HepG2 (cell line): ENCODE measurements around the gene RAC3.

Source experiments
- AHDC1 ChIP-seq: sonication (generic); formaldehyde crosslinking; IDR thresholded peaks from 2 replicates; pipeline ENCODE4 v1.5.1; 2020; ENCODE audit warnings: mild to moderate bottlenecking, missing genetic modification reagents, borderline replicate concordance
- BCL3 ChIP-seq: sonication (generic); formaldehyde crosslinking; IDR thresholded peaks from 2 replicates; pipeline ENCODE4 v1.5.1; 2020; ENCODE audit warnings: mild to moderate bottlenecking, missing genetic modification reagents, moderate library complexity
- RFX5 ChIP-seq: IDR thresholded peaks from 2 replicates; pipeline ENCODE4 v1.6.1; 2011; ENCODE audit warnings: low read depth, low read length, improper control_type of control experiment
- SIN3A ChIP-seq: IDR thresholded peaks from 2 replicates; pipeline ENCODE4 v1.6.1; 2011; ENCODE audit warnings: low read depth, mild to moderate bottlenecking, control low read depth, low read length, borderline replicate concordance
- SP1 ChIP-seq, 2 experiments: fragments of 450-650 bp in 1 of 2; sonication (generic) in 1 of 2; formaldehyde crosslinking in 1 of 2; IDR thresholded peaks; 2 replicates each; pipeline versions ENCODE4 v1.4.0 to v1.6.1; 2016 to 2020; ENCODE audit warnings: missing genetic modification reagents in 1 of 2
- U2AF1 ChIP-seq: fragments of 200-400 bp; formaldehyde crosslinking; optimal IDR thresholded peaks from 2 replicates; pipeline ENCODE3; 2017; ENCODE audit warnings: mild to moderate bottlenecking, low read depth, low read length
- ZNF446 ChIP-seq: sonication (generic); formaldehyde crosslinking; IDR thresholded peaks from 2 replicates; pipeline ENCODE4 v1.5.0; 2020; ENCODE audit warnings: mild to moderate bottlenecking, missing genetic modification reagents

- TF ChIP-seq SIN3A = no peak
- TF ChIP-seq BCL3 (CRISPR knock-in tag) = no peak
- no peak for TF ChIP-seq AHDC1 (CRISPR knock-in tag)
- TF ChIP-seq ZNF446 = no peak
- TF ChIP-seq RFX5 = no peak
- TF ChIP-seq U2AF1 = no peak
- TF ChIP-seq SP1 (IDR thresholded peaks at IDR 0.05) = no peak
- no peak for TF ChIP-seq SP1 (CRISPR knock-in tag; IDR thresholded peaks at IDR 0.05)
Measured at GRCh38 chr17:82033359-82034085, 2.0 kb downstream of the RAC3 start.
